Sigmoid colon (tissue), 7 donors: Measurements from ENCODE around the gene KCNMB2. TPM values are rescaled to one million over a fixed set of nuclear protein-coding genes. Genes with fewer than 3 reads are reported as not detected.
A peak's percentile ranks its signal among the peaks of the same experiment; 100 is the strongest.

Source experiments
- DNase-seq: peaks from one replicate; pipeline ENCODE4 v3.0.0-alpha.2; 2019
- H3K27ac ChIP-seq, 4 donors: fragments of 200-600 bp; sonication (generic); one replicate each; pipeline ENCODE4 v1.5.1; 2016 to 2019; ENCODE audit warnings: mild to moderate bottlenecking in 1 of 4
- H3K27me3 ChIP-seq, 3 donors: fragments of 200-600 bp; sonication (generic); one replicate each; pipeline ENCODE4 v1.5.1; 2019; ENCODE audit warnings: mild to moderate bottlenecking in 1 of 3
- H3K36me3 ChIP-seq, 4 donors: fragments of 200-600 bp; sonication (generic); one replicate each; pipeline ENCODE4 v1.5.1; 2016 to 2019
- H3K4me1 ChIP-seq, 4 donors: fragments of 200-600 bp; sonication (generic); one replicate each; pipeline ENCODE4 v1.5.1; 2017 to 2019
- H3K4me3 ChIP-seq, 4 donors: fragments of 200-600 bp; sonication (generic); one replicate each; pipeline ENCODE4 v1.5.1; 2017 to 2019; ENCODE audit warnings: mild to moderate bottlenecking in 2 of 4, moderate library complexity in 1 of 4
- H3K9me3 ChIP-seq, 4 donors: fragments of 200-600 bp in 3 of 4; sonication (generic) in 3 of 4; one replicate each; pipeline versions ENCODE4 v1.5.1 to v1.6.1; 2013 to 2019
- CTCF ChIP-seq, 4 experiments: fragments of 450-650 bp in 3 of 4; fragments of 200-600 bp in 1 of 4; IDR thresholded peaks; one replicate each; pipeline ENCODE4 v1.5.1; 2016 to 2019; ENCODE audit warnings: antibody characterized with exemption in 4 of 4, mild to moderate bottlenecking in 3 of 4, moderate library complexity in 2 of 4
- EP300 ChIP-seq, 4 donors: sonication (generic); formaldehyde crosslinking; IDR thresholded peaks; one replicate each; pipeline ENCODE4 v1.6.1; 2017; ENCODE audit warnings: antibody characterized with exemption in 4 of 4
- POLR2A ChIP-seq, 2 donors: fragments of 450-650 bp; IDR thresholded peaks; one replicate each; pipeline ENCODE4 v1.6.1; 2016; ENCODE audit warnings: antibody characterized with exemption in 2 of 2, mild to moderate bottlenecking in 2 of 2, moderate library complexity in 2 of 2
- POLR2AphosphoS5 ChIP-seq, 4 donors: sonication (generic); formaldehyde crosslinking; IDR thresholded peaks; one replicate each; pipeline ENCODE4 v1.6.1; 2017; ENCODE audit warnings: antibody characterized with exemption in 4 of 4
- WGBS, 2 donors: extraction: QIAGEN DNeasy Blood & Tissue Kit; methylation state at CpG; one replicate each; pipeline ENCODE4 v1.1.7; 2013; 5-methylcytosine and 5-hydroxymethylcytosine counted together
- intact Hi-C: fragments of 100-400 bp; cut with DNase I; formaldehyde crosslinking; loops from one replicate; pipeline ENCODE4 v1.15.1; 2023
- polyA plus RNA-seq, 3 donors: library from polyadenylated mRNA; stranded (reverse); fragments of 200-250 nt; gene quantifications; one replicate each; pipeline ENCODE4 v1.2.3, GENCODE V29; 2013
- total RNA-seq, 4 donors: library from RNA; depleted of rRNA; stranded (reverse); fragments of >200 nt; gene quantifications; one replicate each; pipeline ENCODE4 v1.1.0, GENCODE V29; 2016
- donor health status: healthy with polysubstance abuse.
- donor health status: Bipolar disorder and iron deficiency.
- donor health status: healthy.

KCNMB2 gene
- total and polyA plus RNA-seq, 7 donors: 0.22 to 3.2 (median 1.5) TPM; not detected in 1

- WGBS, 2 donors: 48 to 63% methylated on average over 3 of the region's 3 CpGs
- intact Hi-C loops: no loop called here
- peak overlapping the region in 2 of 4 donors; percentile 8 to 16 for H3K4me3 ChIP-seq
- no peak for TF ChIP-seq EP300 (IDR thresholded peaks at IDR 0.05)
- TF ChIP-seq POLR2A (IDR thresholded peaks at IDR 0.05): no peak
- TF ChIP-seq CTCF (IDR thresholded peaks at IDR 0.05): no peak
- TF ChIP-seq POLR2AphosphoS5 (IDR thresholded peaks at IDR 0.05): no peak
- peaks cover 0 to 6% (median 2%) of the 10 kb centered on the region in 4 donors for H3K4me1 ChIP-seq
- H3K27me3 ChIP-seq: no peaks in the 10 kb centered on the region
- peak overlapping the region in 2 of 4 donors; percentile 31 to 37 for H3K27ac ChIP-seq
- no peak for DNase-seq
- H3K9me3 ChIP-seq: no peaks in the 10 kb centered on the region
- H3K36me3 ChIP-seq: no peaks in the 10 kb centered on the region
Observed at GRCh38 chr3:178618197-178618596, 82.0 kb downstream of the KCNMB2 start.

- Histone ChIP-seq H3K9me3 (no peaks in the 10 kb centered on the region), H3K4me1 (peaks cover 0 to 6% (median 2%) of the 10 kb centered on the region in 4 donors), H3K4me3 (peak overlapping the region in 1 of 4 donors; percentile 8), H3K36me3 (no peaks in the 10 kb centered on the region), H3K27ac (peak overlapping the region in 1 of 4 donors; percentile 37), H3K27me3 (no peaks in the 10 kb centered on the region)
- DNase-seq: no peak
- TF ChIP-seq CTCF (IDR thresholded peaks at IDR 0.05) (no peak), POLR2AphosphoS5 (IDR thresholded peaks at IDR 0.05) (no peak), EP300 (IDR thresholded peaks at IDR 0.05) (no peak), POLR2A (IDR thresholded peaks at IDR 0.05) (no peak)
- WGBS, 2 donors: 73 to 77% methylated on average over 2 of the region's 2 CpGs
- intact Hi-C loops: no loop called here
Observed at GRCh38 chr3:178618896-178619295, 82.7 kb downstream of the KCNMB2 start.

- intact Hi-C loops: no loop called here
- Histone ChIP-seq H3K4me3 (no peak overlapping the region), H3K27ac (no peak overlapping the region), H3K4me1 (peaks cover 0 to 4% (median 0%) of the 10 kb centered on the region in 4 donors), H3K36me3 (no peaks in the 10 kb centered on the region), H3K27me3 (no peaks in the 10 kb centered on the region), H3K9me3 (no peaks in the 10 kb centered on the region)
- WGBS, 2 donors: 63 to 69% methylated on average over 3 of the region's 3 CpGs
- DNase-seq: no peak
- no peak for TF ChIP-seq CTCF (IDR thresholded peaks at IDR 0.05)
- TF ChIP-seq POLR2A (IDR thresholded peaks at IDR 0.05): no peak
- TF ChIP-seq EP300 (IDR thresholded peaks at IDR 0.05): no peak
- TF ChIP-seq POLR2AphosphoS5 (IDR thresholded peaks at IDR 0.05): no peak
Observed at GRCh38 chr3:178623666-178624255, 87.5 kb downstream of the KCNMB2 start.

- TF ChIP-seq CTCF (IDR thresholded peaks at IDR 0.05) (no peak), POLR2AphosphoS5 (IDR thresholded peaks at IDR 0.05) (no peak), EP300 (IDR thresholded peaks at IDR 0.05) (no peak), POLR2A (IDR thresholded peaks at IDR 0.05) (no peak)
- no peaks in the 10 kb centered on the region for H3K9me3 ChIP-seq
- no peaks in the 10 kb centered on the region for H3K27me3 ChIP-seq
- intact Hi-C loops: no loop called here
- no peak for DNase-seq
- H3K4me1 ChIP-seq: peaks cover 0 to 4% (median 0%) of the 10 kb centered on the region in 4 donors
- H3K36me3 ChIP-seq: no peaks in the 10 kb centered on the region
- H3K4me3 ChIP-seq: no peak overlapping the region
- H3K27ac ChIP-seq: no peak overlapping the region
Observed at GRCh38 chr3:178624276-178624675, 88.0 kb downstream of the KCNMB2 start.
